CD4-positive, alpha-beta T cell treated with Interleukin-12 subunit alpha and Interleukin-12 subunit beta, for 1 hour (primary cell): ENCODE measurements around the gene TRIM52.

Source experiments
- DNase-seq: peaks from one replicate; pipeline ENCODE4 v3.0.0-alpha.2; 2020

TRIM52 gene

DNA sequence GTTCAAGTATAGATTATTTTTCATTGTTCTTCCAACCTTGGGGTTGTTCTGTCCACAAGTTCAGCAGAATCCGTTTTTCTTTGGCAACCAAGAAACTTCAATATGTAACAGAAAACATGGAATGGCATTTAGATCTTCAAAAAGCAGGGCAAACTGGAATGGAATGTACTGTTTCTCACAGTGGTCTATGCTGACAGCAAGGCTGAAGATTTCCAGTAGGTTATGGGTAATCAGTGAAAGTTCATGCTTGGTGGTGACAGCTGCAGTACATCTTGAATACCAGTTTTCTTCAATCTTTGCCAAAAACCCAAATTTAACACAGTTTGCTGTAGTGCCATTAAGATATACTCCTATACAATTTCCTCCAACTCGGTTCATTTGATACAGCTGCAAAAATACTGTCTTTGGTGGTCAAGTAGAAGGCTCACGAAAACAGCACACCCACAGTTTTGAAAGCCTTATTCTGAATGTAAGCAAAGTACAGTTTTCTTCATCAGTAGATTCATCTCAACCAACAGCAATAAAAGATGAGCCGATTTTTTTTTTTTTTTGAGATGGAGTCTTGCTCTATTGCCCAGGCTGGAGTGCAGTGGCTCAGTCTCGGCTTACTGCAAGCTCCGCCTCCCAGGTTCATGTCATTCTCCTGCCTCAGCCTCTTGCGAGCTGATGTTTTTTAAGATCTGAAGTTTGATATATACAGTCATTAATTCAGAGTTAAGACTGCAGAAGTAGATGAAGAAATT lies 4.9 kb downstream of the TRIM52 start:
- no peak for DNase-seq

DNA sequence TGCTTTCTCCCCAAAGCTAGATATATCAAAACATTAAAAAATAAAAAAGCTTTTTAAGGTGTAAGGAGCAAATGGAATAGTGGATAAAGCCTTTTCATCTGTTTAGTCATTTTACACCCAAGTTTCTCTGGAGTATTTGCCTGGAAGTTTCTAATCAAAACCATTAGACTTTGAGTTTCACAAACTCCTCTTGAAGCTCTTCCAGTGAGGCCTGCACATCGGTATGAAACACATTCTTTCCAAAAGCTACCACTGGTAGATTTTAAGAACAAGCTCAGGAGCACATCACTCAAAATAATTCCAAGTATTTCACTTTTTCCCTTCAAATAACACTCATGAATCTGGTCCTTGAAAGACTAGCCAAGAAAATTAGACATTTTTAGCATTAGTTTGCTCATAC lies 5.7 kb downstream of the TRIM52 start:
- no peak for DNase-seq

DNA sequence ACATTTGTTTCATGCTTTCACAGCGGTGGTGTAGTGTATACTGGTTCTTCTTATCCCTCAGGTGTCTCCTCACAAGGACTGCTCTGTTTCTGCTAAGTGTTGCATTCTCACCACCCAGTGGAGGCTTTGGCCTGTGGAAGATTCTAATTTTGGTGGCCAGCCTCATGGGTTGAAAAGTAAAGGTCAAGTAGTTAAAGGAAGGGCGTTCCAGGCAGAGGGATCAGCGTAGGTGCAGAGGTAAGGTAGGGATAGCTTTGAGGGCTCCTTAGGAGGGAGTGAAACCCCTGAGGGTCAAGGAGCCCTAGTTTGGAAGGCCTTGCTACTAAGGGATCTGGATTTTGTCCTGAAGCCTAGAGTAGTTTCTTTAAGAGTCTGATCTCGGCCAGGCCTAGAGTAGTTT lies 12.7 kb downstream of the TRIM52 start:
- DNase-seq, result no peak

DNA sequence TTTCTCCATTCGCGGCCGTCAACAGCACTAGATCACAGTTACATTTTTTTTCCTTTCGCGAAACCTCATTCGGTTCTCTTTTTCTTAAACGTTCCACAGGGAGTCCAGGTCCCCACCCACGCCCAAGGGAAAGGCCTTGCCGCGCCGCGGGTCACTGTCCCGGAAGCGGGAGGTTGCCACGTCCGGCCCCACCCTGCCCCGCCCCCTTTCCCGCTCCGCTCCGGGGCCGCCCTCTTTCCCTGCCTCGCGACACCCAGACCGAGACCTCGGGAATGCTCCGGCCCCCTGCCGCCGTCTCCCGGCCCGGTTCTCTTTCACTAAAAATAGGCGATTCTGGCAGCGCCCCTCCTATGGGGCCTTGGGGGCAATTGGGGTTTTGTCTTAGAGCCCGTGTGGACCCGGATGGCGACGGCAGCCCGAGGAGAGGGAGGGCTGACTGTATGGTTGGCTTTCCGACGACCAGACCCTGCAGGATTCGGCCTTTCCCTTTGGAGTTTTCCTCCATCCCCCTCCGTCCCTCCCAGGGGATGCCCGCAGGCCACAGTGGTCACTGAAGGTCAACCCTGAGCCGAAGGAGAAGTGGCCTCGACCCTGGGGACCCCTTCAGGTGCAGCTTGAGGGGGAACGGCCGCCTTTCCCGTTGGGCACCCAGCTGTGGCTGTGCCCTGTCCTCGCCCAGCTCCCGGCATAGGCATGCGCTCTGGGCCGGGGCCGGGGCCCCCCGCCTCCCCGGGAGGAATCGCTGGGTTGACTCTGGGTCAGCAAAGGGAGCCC lies 14.5 kb downstream of the TRIM52 start:
- DNase-seq, result peak; percentile 72

DNA sequence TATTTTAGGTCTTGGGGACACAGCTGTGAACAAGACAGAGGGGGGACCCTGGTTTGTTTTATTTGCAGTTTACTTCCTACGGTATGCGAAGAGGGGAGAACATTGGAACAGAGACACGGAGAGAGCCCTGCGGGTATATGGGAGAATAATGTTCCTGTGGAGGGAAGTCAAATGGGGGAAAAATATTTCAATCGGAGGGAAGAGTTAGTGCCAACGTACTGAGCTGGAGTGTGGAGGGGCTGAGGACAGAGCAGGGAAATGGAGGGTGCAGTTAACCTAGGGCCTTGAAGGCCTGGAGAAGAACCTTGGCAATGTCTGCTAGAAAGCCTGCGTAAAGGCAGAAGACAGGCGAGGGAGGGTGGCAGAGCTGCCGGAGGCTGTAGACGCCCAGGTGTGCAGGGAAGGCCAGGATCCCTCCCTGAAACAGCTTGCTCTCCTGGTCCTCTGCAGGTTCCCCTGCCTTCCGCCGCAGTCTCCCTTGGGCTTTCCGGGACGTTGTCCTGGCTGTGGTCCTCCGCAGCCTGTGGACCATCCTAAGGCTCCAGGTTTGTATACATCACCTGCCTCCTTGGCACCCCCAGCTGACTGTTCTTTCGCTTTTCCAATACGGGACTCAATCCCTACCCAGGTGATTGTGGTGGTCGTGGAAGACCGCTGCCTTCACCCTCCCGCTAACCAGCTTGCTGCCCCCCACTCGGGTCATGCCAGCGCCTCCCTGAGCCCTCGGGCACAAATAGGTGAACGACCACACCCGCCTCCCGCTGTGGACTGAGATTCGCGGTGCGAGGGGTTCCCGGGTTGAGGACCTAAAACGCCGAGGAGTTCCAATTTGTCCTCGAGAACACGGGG lies 15.3 kb downstream of the TRIM52 start:
- no peak for DNase-seq

DNA sequence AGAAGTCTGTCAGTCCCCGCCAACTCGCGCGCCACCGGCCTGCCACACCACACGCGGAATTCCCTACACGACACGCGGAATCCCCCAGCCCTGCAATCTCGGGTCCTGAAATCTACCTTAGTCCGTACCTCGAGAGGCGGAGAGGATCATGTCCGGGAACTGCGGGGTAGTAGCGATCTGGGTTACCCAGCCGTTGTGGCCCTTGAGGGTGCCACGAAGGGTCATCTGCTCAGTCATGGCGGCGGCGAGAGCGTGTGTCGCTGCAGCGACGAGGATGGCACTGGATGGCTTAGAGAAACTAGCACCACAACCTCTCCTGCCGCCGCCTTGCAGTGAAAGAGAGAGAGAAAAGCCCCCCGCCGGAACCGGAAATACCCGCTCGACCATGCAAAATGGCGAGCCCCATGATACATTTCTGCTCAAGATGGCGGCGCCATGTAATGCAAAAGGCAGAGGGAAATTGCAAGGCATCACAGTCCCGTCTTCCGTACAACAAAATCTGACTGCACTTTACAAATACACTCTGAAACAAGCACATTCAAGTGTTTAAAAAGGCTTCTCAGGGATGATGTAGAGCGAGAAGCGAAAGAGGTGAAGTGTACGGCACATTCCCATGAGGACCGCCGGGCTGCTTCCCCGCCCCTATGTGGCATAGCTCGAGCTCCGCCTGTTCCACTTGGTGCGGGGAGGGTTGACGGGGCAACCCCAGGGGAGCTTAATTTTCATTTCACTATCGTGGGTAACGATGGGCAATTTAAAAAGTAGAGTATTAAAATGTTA lies 17.2 kb downstream of the TRIM52 start, which contains the start of gene RACK1:
Gene RACK1, minus strand, starts transcription at position 343 of the 780 bp plus-strand sequence. Its CDS starts 106 bp downstream, at position 237.
- peak; percentile 89 for DNase-seq

DNA sequence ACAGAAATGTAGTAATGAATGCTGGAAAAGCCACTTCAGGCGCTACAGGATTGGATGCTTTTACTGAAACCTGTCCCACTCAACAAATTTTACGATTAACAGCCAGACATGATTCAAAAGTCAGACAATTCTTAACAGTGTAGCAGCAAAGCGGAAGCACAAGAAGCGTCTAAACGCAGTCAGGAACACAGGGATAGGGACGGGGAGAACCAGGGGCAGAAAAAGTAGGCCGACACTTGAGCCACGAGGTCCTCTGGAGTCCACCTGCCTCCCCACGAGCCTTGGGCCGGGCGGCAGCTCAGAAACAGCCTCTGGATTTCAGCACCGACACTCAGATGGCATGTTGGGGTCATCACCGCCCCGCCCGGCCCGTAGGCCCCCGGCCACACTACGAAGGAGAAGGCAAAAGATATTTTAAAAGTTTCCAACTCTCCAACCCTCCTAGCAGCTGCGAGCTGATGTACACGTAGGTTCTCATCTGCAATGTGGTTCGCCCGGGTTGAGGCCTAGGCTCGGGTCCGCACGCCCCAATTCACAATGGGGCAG lies 17.9 kb downstream of the TRIM52 start:
- DNase-seq, result no peak

DNA sequence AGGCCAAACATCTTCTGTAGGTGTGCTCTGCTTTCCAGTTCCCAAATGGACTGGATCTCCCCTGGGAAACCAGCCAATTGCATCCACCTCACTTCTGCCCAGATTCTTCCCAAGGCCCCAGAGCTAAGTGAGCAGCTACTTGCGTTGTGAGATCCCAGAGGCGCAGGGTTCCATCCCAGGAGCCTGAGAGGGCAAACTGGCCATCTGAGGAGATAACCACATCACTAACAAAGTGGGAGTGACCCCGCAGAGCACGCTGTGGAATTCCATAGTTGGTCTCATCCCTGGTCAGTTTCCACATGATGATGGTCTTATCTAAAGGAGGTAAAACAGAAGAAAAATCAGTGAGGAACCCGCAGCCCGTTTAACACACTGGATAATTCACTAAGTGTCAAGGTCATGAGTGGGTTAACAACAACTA lies 18.9 kb downstream of the TRIM52 start:
- no peak for DNase-seq

DNA sequence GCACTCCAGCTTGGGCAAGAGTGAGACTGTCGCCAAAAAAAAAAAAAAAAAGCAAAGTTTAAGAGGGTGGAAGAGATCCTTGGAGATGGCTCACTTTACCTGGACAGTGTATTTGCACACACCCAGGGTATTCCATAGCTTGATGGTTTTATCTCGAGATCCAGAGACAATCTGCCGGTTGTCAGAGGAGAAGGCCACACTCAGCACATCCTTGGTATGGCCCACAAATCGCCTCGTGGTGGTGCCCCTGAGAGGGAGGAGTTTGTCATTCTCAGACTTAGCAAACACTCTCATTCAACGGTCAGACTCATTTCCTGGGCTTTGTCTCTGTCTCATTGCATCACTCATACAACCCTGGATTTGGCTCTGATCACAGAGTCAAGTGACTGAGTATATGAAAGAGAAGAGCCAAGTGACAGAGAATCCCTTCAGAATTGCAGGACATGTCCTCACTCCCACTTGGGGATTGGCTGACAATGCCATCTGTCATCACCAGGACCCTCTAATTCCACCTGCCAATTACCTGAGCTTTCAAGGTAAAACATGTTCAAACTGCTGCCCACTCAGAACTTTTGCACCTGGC lies 19.5 kb downstream of the TRIM52 start:
- DNase-seq, result peak; percentile 52

DNA sequence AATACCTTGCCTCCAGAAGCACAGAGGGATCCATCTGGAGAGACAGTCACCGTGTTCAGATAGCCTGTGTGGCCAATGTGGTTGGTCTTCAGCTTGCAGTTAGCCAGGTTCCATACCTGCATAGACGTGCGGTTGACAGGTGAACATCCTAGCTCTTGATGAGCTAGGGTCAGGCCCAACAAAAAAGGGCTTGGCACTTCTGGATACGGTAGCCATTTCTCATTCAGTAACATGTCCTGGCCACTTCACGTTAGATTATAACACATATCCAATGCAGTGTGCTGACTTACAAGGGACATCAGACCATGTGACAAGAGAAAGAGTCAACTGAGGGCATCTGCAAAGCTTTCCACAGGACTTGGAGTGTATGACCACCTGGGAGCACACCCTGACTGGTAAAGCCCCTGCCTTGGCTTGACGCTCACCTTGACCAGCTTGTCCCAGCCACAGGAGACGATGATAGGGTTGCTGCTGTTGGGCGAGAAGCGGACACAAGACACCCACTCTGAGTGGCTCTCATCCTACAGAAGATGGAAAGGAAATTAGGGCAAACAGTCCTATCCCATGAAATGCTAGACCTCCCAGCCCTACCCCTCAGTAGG lies 21.8 kb downstream of the TRIM52 start:
- no peak for DNase-seq

DNA sequence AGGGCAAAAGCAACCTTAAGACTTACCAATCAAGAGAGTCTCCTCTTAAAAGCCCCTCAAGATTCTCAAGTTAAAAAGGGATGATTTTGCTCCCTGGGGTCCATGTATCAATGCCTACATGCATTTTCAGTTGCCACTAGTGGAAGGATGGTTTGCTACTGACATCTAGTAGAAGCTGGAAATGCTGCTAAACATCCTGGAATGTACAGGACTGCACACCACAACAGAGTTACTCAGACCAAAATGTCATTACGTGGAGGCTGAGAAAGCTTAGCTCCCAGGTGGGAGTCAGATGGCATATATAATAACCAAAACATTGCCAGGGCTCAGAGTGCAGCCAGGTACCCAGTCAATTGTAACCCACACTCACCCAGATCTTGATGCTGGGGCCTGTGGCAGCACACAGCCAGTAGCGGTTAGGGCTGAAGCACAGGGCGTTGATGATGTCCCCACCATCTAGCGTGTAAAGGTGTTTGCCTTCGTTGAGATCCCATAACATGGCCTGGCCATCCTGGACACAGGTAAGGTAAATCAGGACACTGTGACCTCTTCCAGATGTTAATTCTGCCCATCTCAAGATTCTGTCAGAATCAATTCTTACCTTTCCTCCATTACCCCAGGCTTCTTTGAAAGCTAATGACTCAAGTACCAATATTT lies 23.1 kb downstream of the TRIM52 start:
- DNase-seq, result no peak

DNA sequence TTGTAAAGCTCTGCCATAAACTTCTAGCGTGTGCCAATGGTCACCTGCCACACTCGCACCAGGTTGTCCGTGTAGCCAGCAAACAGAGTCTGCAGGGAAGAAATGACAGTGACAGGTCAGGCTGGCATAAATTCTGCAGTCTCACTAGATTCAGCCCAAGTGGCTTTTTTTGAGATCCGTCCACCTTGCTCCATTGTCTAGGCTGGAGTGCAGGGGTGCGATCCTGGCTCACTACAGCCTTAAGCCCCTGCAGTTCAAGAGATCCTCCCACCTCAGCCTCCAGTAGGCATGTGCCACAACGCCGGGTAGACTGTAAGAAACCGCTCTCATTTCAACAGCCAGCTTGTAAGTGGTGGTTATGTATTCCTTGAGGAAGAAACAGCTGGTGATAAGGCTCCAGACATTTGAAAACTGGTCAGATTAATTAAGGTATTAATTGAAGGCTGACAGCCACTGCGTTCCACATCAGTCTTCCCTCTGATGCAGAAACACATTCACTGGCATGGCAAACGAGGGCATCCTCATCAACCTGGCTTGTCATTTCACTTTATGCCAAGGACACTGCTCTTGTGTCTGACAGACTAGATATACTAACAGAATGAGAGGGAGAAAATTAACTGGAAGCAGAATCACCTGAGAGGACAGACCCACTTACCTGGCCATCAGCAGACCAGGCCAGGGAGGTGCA lies 23.8 kb downstream of the TRIM52 start:
- no peak for DNase-seq

DNA sequence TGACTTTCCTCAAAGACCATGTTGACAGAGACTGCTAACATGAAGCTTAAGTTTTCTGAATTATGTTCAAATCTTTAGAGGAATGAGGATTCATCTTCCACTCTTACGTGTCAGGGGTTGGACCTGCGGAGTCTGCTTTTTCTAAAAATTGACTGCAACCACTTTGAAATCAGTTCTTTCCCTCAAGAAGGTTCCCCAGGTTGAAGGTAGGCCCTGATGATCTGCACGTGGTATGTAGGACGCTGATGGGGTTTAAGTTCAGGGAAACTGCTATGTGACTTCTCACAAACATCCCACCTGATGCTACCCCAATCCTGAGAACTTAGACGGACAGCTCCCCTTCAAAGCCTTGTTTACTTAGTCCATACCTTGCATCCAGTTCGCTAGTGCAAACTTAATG lies 24.5 kb downstream of the TRIM52 start:
- DNase-seq, result no peak

DNA sequence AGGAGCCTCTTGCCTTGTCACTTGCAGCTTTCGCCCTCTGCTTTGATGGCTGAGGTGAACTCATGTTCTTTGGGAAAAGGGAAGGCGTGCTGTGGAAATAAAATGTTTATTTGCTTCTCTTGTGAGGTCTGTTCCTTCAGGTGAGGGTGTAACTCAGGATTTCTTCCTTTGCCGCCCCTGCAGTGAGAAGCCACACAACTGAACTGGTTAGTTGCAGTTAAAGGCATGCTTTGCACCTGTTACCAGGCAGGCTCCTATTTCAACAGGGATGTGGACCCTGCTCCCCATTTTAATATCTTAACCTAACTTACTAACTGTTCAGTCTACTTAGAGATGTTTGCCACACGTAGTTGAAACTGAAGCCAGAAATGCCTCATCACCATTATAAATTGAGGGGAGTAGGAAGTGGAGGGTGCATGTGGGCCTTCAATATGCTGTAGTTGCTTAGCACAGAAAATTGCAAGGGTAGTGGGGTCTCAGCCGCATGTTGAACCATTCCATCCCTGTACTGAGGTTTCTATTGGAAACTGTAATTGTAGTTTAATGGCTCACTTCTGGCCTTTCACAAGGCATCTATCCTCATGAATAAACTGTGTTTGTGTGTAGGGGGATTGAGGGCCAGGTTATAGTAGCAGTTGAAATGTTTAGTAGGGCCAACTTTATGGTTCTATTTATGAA lies 25.1 kb downstream of the TRIM52 start:
- DNase-seq, result no peak

DNA sequence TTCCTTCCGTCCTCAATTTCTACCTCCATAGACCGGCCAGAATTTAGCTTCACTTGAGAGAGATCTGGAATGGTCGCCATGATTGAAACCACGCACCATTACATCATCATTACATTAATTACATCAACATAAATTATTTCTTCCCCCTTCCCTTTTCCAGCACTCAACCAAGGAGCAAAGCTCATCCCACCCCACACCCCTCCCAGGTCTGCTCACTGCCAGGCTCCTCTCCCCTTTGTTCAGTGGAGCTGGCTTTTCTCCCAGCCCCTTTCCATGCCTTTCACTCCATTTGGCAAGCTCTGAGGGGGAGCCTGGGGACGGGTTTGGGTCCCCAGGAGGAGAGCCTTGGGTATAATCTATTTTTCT lies 25.6 kb downstream of the TRIM52 start:
- no peak for DNase-seq

DNA sequence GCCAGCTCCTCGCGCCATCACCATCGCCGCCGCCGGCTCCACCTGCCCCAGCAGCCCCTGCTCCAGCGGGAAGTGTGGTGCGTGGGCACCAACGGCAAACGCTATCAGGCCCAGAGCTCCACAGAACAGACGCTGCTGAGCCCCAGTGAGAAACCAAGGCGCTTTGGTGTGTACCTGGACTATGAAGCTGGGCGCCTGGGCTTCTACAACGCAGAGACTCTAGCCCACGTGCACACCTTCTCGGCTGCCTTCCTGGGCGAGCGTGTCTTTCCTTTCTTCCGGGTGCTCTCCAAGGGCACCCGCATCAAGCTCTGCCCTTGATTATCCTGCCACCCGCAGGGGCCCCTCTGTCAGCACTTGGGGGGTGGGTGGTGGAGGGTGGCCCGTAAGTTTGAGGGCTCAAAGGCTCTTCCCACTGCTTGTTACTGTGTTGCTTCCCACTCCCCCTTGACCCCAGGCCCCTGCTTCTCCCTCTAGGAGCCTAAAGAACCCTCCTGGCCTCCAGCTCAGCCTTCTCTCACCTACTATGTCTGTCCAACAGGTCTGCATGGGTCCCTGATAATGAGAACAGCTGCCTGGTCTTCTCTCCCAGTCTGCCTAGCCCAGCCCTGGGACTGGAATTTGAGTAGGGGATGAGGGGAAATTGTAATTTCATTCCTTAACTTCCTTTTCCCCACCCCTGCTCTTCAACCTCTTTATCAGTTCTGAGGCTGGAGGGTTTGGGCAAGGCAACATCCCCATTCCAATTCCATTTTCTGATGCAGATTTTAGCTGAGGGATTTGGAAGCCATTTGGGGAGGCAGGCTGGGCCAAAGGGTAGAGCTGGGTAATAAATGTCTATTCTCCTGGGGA lies 26.3 kb downstream of the TRIM52 start:
- no peak for DNase-seq

DNA sequence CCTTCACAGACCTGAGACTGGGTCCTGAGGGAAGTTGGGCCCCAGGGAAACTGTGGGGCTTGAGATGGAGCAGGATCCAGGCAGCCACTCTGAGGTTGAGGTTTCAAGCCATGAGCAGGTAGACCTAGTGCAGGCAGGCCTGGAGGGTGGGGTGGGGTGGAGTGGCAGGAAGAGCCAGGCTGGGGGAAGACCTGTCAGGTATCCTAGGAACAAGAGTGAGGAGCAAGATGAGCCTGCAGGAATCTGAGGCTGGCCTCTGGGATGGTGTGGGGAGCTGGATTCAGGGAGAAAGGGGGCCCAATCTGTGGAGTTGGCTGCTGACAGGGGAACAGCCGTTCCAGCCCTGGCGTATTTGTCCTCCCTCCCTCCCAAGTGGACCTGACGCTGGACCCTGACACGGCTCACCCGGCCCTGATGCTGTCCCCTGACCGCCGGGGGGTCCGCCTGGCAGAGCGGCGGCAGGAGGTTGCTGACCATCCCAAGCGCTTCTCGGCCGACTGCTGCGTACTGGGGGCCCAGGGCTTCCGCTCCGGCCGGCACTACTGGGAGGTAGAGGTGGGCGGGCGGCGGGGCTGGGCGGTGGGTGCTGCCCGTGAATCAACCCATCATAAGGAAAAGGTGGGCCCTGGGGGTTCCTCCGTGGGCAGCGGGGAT lies 27.0 kb downstream of the TRIM52 start:
- DNase-seq, result no peak
